ENCODE data around the gene CPA2.

CPA2 gene

DNA sequence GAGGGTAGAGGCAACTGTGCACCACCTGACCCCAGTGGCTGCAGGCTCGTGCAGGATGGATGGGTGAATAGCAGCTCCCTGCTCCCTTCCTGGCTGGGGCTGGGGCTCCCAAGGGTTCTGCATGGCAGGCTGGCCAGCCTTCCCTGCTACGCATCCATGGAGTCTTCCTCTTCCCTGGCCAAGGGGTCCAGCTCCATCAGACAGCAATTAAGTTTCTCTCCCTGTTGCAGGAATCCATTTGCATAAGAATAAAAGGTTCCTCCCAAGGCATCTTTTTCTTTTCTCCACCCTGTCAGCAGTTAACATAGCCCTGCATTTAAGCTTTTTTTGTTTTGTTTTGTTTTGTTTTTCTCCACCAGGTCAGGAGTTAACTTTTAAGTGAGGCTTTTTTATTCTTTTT, 10.0 kb upstream of the CPA2 start:
- no peak for DNase-seq

DNA sequence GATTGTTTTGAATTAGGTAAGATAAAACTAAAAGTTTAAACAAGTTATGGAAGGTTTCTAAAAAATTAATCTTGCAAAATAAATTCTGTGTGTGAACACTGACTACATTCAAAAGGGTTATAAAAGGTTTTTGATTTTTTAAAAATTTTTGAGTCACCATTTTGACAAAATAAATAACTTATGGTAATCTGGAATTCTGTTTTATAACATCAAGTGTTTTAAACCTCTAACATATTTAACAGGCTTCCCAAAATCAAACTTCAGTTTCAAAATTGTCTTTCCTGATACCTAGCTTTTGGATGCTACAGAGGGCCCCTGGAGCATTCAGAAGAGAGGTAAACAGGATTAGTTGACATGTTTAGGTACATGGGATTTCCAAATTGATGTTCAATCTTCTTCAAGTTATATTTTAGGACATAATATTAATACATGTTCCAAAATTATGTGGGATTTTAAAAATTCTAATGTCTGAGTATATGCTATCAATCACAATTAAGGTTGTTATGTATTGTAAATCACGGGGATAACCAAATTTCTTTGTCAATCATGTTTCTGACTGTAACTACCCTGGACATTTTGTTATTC, 8.1 kb upstream of the CPA2 start:
- DNase-seq: no peak

DNA sequence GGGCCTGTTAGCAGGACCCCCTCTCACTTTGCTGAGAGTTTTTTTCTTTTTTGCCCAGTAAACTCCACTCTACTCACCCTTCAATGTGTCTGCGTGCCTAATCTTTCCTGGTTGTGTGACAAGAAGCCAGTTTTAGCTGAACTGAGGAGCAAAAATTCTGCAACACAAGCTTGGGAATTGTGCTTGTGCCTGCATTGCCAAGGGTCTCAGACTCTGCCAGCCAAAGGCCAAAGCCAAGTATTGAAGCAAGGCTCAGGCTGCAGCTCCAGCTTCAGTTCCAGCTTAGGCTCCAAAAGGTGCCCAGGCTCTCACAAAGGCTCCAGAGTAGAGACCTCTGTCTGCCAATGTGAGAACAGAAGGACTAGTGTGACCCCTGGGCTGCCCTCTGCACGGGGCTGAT, 4.2 kb upstream of the CPA2 start:
- DNase-seq: no peak

DNA sequence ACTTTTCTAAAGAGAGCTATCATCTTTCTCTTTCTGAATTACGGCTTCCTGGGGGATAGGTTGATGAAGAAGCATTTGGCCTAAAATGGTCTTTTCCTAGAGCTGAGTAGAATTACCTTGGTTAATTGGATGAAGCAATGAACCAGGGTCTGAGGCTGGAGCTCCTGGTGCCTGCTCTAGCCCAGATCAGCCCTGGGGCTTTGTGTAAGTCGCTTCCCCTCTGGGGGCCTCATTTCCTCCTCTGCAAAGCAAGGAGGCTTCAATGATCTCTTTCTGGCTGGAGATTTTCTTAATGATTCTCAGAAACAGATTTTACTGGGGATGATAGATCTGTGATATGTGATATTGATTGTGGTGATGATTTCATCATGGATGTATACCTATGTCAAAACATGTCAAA, 3.5 kb upstream of the CPA2 start:
- DNase-seq: no peak

DNA sequence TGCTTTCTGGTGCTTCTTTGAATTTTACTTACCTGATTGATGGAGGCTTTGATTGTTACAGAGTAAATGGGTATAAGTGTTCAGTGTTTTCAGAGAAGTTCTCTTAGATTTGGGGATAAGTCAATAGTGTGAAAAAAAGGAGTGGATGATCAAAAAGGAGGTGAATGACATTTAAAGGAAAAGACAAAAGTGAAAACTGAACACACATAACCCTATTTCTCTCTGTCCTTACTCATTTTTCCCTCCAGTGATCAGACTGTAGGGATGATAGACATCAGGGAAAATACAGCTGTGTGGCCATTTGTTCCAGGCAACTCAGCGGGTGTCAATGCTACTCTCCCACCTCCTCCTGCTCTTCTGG, 278 bp downstream of the CPA2 start:
- no peak for DNase-seq

- peak; percentile 49 for DNase-seq
These were observed 2.0 kb downstream of the CPA2 start for GRCh38 chr7:130268463-130269317.

DNA sequence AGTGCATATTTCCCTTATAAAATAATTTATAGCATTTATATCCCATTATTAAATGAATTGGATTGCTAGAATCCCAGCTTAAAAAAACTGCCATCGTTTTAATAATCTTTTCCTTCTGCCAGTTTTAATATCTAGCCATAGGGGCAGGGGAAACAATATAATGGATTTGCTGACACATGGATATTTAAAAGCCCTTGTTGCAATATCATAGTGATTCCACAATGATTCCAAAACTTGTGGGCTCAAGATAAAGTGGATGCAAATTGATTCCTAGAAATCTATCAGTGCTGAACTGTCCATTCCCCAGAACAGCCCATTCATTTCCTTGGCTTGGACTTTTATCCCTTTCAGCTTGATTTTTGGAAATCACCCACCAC, 2.6 kb downstream of the CPA2 start:
- DNase-seq: no peak

- DNase-seq: no peak
These were observed 4.5 kb downstream of the CPA2 start for GRCh38 chr7:130270947-130271800.

DNA sequence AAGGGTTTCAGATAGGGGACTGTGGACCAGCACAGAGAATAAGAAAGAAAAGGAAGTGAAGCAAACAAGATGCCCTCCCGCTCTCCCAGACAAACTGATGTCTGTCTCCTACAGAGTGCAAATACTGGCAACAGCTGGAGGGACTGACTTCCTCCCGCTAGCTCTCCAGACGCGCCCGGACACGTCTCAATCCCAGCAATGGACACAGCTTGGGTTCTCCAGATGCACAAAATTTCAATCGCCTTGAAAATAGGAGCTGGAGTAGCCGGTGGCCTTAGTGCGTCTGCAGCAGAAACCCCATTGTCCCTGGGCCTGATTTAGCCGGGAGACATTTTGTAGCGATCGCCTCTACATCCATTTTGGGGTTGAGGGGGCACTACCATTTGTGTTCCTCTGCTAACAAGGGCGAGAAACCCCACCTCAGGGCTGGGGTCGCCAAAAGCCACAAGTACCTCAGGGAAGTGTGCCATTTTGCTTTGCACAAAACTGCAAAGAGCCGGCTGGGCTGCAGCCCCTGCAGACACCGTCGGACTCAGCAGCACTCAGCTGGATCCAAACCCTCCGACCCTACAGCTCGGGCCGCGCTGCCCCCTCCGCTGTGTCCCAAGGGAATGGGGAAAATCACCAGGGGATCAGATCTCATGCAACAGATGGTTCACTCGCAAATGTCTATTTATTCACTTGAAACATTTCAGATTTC, 5.9 kb downstream of the CPA2 start:
- no peak for DNase-seq

DNA sequence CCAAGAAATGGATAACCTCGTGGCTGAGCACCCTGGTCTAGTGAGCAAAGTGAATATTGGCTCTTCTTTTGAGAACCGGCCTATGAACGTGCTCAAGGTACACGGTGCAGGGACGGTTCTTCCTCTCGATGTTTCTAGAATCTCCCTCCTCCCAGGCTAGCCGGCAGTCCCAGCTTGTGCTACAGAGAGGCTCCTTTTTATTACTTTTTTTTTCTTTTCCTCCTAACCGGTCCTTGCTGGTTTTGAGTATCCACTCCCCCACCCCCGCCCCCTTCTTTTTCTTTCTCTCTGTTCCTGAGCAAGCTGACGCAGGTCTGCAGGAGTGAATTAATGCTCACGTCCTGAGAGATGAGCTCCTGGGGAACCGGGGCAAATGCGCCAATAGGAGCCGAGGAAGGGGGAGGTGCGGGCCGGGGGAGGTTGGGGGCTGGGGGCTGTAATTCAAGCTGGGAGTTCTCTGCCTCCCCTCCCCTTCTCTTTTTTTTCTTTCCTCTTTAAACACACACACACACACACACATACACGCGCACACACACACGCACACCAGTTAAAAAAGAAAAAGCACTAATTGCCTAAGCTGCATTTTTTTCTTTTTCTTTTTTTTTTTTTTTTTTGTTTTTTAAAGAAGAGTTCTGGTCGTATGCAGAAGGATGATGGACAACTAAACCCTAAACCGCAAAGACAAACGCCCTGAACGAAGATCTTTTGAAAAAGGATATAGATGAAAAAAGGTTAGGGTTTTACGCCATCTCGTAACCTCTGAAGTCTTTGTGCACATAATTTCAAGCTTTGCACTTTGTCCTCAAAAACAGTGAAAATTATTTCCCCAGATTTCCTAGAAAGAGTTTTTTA, 6.6 kb downstream of the CPA2 start:
- peak; percentile 38 for DNase-seq

GRCh38 chr7:130273933-130274255, 7.2 kb downstream of the CPA2 start:
- DNase-seq: no peak

- no peak for DNase-seq
These were observed 7.6 kb downstream of the CPA2 start for GRCh38 chr7:130274296-130274695.

DNA sequence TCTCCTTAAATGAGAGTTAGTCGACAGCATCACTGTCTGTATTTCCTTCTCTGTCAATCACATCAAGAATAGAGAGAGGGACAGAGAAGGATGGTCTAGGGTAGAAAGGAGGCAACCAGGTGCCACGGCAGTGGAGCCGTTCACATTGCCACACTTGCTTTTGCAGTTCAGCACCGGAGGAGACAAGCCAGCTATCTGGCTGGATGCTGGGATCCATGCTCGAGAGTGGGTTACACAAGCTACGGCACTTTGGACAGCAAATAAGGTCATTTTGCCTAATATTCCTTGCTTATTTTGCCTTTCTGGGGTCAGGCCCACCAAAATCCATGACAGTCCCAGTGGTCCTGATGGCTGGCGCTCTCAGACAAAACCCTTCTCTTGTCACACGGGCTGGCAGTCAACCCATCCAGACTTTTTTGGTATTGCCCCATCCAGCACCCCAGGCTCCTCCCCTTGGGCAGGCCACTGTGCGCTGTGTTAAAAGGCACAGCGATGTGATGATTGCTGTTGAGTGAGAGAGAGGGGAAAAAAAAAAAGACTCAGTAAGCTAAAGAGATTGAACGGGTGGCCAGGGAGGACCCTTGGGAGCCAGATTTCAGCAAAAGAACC, 8.4 kb downstream of the CPA2 start:
- DNase-seq: no peak

DNA sequence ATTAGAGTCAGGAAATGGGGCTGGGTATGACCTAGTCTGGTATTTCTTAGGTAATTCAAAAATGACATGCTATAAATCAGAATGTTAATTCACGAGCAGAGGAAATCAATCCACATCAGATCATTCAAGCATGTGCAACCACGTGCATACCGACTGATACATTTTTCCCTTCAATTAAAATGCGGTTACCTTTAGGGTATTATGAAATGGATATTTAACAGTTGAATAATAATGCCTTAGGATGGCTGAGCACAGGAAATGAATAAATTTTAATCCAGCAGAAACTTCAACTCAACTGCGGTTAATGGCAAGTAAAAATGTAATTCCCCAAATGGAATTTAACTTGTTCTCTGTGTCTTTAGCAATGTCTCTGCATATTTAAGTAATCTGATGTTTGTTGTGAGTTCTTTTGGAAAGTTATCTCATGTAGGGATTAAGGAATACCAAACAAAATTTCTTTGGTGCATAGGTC, 9.2 kb downstream of the CPA2 start:
- no peak for DNase-seq

DNA sequence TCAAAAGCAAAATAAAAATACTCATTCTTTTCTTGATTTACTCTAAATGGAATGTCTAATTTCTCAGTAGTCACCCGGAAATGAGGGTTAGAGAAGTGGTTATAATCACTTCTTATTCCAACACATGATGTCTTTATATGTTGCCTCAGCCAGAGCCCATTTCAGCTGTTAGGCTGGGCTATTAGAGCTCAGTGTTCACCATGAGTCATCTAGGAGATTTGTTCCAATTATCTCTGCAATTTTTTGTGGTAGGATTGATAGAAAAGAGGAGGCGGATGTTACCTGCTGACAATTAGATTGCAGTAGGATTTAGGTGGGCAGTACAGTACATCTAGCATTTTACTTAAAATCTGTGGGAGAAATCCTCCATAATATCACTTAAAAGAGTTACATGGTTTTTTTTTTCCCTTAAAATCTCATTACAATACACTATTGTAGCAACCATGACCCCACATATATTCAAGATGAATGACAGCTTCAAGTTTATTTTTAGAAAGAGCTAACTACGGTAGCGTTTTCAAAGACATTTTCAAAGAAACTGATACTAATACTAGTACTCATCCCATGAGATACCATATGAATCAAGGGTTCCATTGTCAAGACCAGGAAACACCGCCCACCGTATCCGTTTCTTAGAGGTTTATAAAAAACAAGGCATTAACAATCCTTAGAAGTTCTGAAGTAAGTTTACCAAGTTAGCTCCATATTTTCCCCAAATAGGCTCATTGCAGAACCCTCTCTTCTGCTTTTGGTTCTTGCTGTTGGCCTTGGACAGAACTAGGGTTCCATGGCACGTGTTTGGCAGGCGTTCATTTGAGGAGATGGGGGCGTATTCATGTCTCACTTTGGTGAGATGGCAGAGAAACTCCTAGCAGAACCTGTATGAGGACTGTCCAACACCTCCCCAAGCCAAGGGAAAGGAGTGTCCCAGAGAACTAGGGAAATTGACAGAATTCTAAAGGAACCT, 10.4 kb downstream of the CPA2 start:
- no peak for DNase-seq

- DNase-seq: peak; percentile 33
These were observed 11.3 kb downstream of the CPA2 start for GRCh38 chr7:130277763-130278643.

GRCh38 chr7:130278860-130279259, 12.2 kb downstream of the CPA2 start:
- no peak for DNase-seq

GRCh38 chr7:130279286-130279685, 12.6 kb downstream of the CPA2 start:
- DNase-seq: no peak

GRCh38 chr7:130279906-130280305, 13.2 kb downstream of the CPA2 start:
- DNase-seq: no peak

- DNase-seq: no peak
These were observed 14.6 kb downstream of the CPA2 start for GRCh38 chr7:130281260-130281659.
